Cardiac atrium fibroblast (primary cell): ENCODE results near the gene PDE11A. TPM values are rescaled to one million over a fixed set of nuclear protein-coding genes. Genes with fewer than 3 reads are reported as not detected.

Experiments
- total RNA-seq: library from RNA; depleted of rRNA; stranded (reverse); fragments of >200 nt; gene quantifications from 2 replicates; pipeline ENCODE4 v1.2.3, GENCODE V29; 2015

Gene PDE11A
- not detected in 2 replicates for total RNA-seq

DNA sequence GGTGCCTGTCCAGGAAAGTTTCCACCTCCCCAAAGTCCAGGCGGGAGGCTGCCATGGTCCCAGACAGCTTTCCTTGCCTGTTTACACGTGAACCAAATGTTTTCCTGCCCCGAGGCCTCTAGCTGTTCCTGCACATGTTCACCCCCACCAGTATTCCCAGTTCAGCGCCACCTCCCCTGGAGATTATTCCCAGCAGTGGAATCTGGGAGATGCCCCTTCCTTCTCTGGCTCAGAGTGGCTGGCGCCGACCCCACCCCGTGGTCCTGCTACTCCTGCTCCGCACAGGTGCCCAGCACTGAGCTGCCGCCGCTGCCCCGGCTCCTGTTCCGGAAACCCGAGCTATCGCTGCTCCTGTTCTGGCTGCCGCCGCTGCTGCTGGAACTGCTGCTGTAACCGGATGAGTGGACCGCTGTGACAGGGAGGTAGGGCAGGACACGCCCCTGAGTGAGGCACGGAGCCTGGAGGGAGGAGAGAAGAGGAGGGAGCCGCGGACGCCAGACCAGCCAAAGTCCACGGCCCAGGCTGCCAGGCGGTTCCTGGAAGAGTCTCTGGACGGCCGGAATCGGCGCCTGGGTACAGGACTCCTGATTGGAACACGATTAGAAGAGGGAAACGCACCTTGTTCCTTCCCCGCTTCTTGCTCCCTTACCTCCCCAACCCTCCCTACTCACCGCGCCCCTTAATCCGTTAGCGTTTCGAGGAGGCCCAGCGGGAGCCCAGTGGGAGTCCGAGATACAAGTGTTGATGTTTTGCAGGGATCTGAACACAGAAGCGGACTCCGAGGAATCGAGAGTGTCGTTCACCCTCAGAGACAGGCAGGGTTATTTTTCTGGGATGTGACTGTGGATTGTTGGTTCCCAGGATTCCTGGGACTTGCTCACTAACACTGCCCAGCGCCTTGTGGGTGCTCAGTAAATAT, at the start of gene PDE11A:
TSS of gene PDE11A (minus strand) at position 395 of the 919 bp plus-strand sequence. CDS start at position 55, 340 bp downstream.

DNA sequence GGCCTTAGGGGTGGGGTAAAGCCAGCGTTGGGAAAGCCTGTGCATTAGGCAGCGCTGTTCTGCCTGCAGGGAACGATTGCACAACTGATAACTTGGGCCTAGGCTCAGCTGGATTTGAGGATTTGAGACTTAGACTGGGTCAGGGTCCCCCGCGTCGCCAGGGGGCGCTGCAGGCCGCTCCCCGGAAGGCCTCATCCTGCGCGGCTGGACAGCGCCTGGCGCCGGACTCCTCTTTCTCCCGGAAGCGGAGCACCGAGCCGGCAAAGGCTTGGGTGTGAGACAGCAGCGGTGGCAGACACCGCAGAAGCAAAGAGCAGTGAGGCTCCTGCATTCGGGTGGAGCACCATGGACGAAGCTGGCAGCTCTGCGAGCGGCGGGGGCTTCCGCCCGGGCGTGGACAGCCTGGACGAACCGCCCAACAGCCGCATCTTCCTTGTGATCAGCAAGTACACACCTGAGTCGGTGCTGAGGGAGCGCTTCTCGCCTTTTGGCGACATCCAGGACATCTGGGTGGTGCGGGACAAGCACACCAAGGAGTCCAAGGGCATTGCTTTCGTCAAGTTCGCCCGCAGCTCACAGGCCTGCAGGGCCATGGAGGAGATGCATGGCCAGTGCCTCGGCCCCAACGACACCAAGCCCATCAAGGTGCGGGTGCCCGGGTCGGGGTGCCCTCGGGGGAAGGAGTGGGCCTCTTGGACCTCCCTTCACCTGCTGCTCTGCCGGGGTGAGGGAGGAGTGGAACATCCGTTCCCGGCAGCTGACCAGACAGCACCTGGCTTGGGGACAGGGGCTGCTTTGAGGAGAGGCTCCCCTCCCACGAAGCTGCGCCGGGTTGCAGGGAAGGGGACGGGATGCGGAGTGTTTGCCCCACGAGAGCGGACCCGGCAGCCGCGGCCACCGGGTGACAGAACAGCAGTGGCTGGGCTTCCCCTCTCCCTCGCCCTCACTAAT, 39.9 kb upstream of the PDE11A start, which contains the start of gene RBM45:
TSS of gene RBM45 (plus strand) at position 236 of the 951 bp plus-strand sequence. CDS start at position 346, 110 bp downstream.

Other genes starting within 250 kb of the PDE11A start
- gene RBM45, start 39.7 kb upstream of the PDE11A start, total RNA-seq = 9.9 and 11.8 TPM in 2 replicates
- gene OSBPL6, start 121.7 kb upstream of the PDE11A start, total RNA-seq = 4.3 and 8.9 TPM in 2 replicates